B cell (primary cell): ENCODE results near the gene UBXN10. TPM values are rescaled to one million over a fixed set of nuclear protein-coding genes. Genes with fewer than 3 reads are reported as not detected.

Source experiments
- ATAC-seq: fragments of 200-7000 bp; cut with Tn5 transposase; one replicate; pipeline ENCODE4 v1.10.0; 2021; ENCODE audit warnings: low read depth, mild to moderate bottlenecking, moderate number of reproducible peaks, moderate library complexity
- CTCF ChIA-PET: fragments of 350-600 bp; sonication (Branson Sonifier 250); formaldehyde crosslinking; loops from one replicate; lab custom pipeline; 2021; ENCODE audit warnings: antibody characterized with exemption, inconsistent platforms; lab: Charles Lee
- POLR2A ChIA-PET: fragments of 350-600 bp; sonication (Branson Sonifier 250); formaldehyde crosslinking; loops from one replicate; lab custom pipeline; 2021; ENCODE audit warnings: antibody characterized with exemption; lab: Charles Lee
- DNase-seq: peaks from one replicate; pipeline ENCODE4 v3.0.0; 2013
- H2AFZ ChIP-seq: 2 replicates; pipeline ENCODE4 v1.6.1; 2012; ENCODE audit warnings: mild to moderate bottlenecking, low read depth, low read length; ENCODE audit not compliant: insufficient read depth, poor library complexity, severe bottlenecking
- H3K27ac ChIP-seq, 2 donors: 1 replicate in 1 of 2; 2 replicates in 1 of 2; pipeline ENCODE4 v1.5.1; 2012 to 2013; ENCODE audit warnings: low read length in 2 of 2, mild to moderate bottlenecking in 2 of 2, moderate library complexity in 1 of 2
- H3K27me3 ChIP-seq, 4 experiments: fragments of 200-600 bp in 1 of 4; sonication (generic) in 1 of 4; replicated peaks in 1 of 4; 1 replicate in 2 of 4; 2 replicates in 2 of 4; pipeline versions ENCODE4 v1.6.1 to v1.7.0; 2013 to 2016; ENCODE audit warnings: low read length in 3 of 4, mild to moderate bottlenecking in 2 of 4, mixed read lengths in 1 of 4, moderate library complexity in 1 of 4; ENCODE audit not compliant: insufficient read depth in 4 of 4, control insufficient read depth in 3 of 4; ENCODE audit errors: control extremely low read depth in 1 of 4
- H3K36me3 ChIP-seq, 2 experiments: replicated peaks in 1 of 2; 1 replicate in 1 of 2; 2 replicates in 1 of 2; pipeline versions ENCODE4 v1.6.1 to v1.7.1; 2013; ENCODE audit warnings: low read length in 1 of 2; ENCODE audit not compliant: insufficient read depth in 2 of 2, control insufficient read depth in 1 of 2; ENCODE audit errors: control extremely low read depth in 1 of 2, extremely low read depth in 1 of 2
- H3K4me1 ChIP-seq, 2 donors: fragments of 200-600 bp in 1 of 2; sonication (generic) in 1 of 2; 1 replicate in 1 of 2; 2 replicates in 1 of 2; pipeline versions ENCODE4 v1.5.1 to v1.6.1; 2013 to 2017; ENCODE audit warnings: low read length in 2 of 2; ENCODE audit not compliant: control insufficient read depth in 2 of 2, insufficient read depth in 2 of 2
- H3K4me2 ChIP-seq: replicated peaks from 2 replicates; pipeline ENCODE3; 2012; ENCODE audit warnings: mild to moderate bottlenecking, low read depth, low read length; ENCODE audit not compliant: poor library complexity, severe bottlenecking
- H3K4me3 ChIP-seq, 5 experiments: fragments of 200-600 bp in 1 of 5; sonication (generic) in 1 of 5; 1 replicate in 3 of 5; 2 replicates in 2 of 5; pipeline versions ENCODE4 v1.5.1 to v1.7.0; 2011 to 2016; ENCODE audit warnings: low read length in 4 of 5, mild to moderate bottlenecking in 4 of 5, low read depth in 2 of 5, control low read depth in 1 of 5, moderate library complexity in 1 of 5; ENCODE audit not compliant: insufficient read depth in 1 of 5; ENCODE audit errors: control extremely low read depth in 1 of 5, extremely low read depth in 1 of 5
- H3K79me2 ChIP-seq: fragments of 200-600 bp; sonication (generic); one replicate; pipeline ENCODE4 v1.6.0; 2016; ENCODE audit warnings: low read length; ENCODE audit not compliant: control insufficient read depth, insufficient read depth
- H3K9ac ChIP-seq: fragments of 200-600 bp; sonication (generic); 2 replicates; pipeline ENCODE4 v1.6.1; 2017; ENCODE audit warnings: mild to moderate bottlenecking, low read length, moderate library complexity
- H3K9me3 ChIP-seq, 3 donors: one replicate each; pipeline versions ENCODE4 v1.6.1 to v1.7.1; 2013; ENCODE audit warnings: low read length in 2 of 3; ENCODE audit not compliant: control insufficient read depth in 2 of 3, insufficient read depth in 1 of 3; ENCODE audit errors: control extremely low read depth in 1 of 3
- H4K20me1 ChIP-seq: 2 replicates; pipeline ENCODE4 v1.6.0; 2012; ENCODE audit warnings: mild to moderate bottlenecking, low read length; ENCODE audit not compliant: insufficient read depth, control insufficient read depth, poor library complexity, severe bottlenecking
- H3K27ac Mint-ChIP-seq: one replicate; pipeline ENCODE4 v1.8.0; 2021; ENCODE audit warnings: mixed read lengths
- H3K27me3 Mint-ChIP-seq: one replicate; pipeline ENCODE4 v1.8.0; 2021; ENCODE audit warnings: mixed read lengths
- H3K4me1 Mint-ChIP-seq: one replicate; pipeline ENCODE4 v1.8.0; 2021; ENCODE audit warnings: mixed read lengths
- H3K4me3 Mint-ChIP-seq: one replicate; pipeline ENCODE4 v1.8.0; 2021; ENCODE audit warnings: mixed read lengths
- H3K9me3 Mint-ChIP-seq: one replicate; pipeline ENCODE4 v1.8.0; 2022; ENCODE audit warnings: mixed read lengths; ENCODE audit not compliant: insufficient read depth
- CTCF ChIP-seq: fragments of 200-600 bp; IDR thresholded peaks from one replicate; pipeline ENCODE4 v1.8.0; 2022; ENCODE audit warnings: antibody characterized with exemption, mild to moderate bottlenecking
- EZH2 ChIP-seq: IDR thresholded peaks from 2 replicates; pipeline ENCODE4 v1.6.1; 2012; ENCODE audit warnings: borderline replicate concordance, low read depth, mild to moderate bottlenecking, moderate library complexity, low read length; ENCODE audit not compliant: insufficient read depth, poor library complexity, severe bottlenecking
- WGBS: methylation state at CpG from one replicate; pipeline ENCODE4 v1.1.5; 2013; ENCODE audit warnings: missing lambda C conversion rate; ENCODE audit not compliant: insufficient coverage; 5-methylcytosine and 5-hydroxymethylcytosine counted together
- intact Hi-C: fragments of 100-400 bp; cut with micrococcal nuclease; formaldehyde crosslinking; loops from one replicate; pipeline ENCODE4 v1.10.0; 2022
- polyA plus RNA-seq: library from polyadenylated mRNA; depleted of rRNA; stranded (reverse); fragments of >200 nt; gene quantifications from 2 replicates; pipeline ENCODE4 v1.2.3, GENCODE V29; 2012
- total RNA-seq, 2 donors: library from RNA; stranded (reverse); fragments of 120-200 nt in 1 of 2; gene quantifications; 1 replicate in 1 of 2; 2 replicates in 1 of 2; pipeline versions ENCODE4 v1.2.3 to v1.2.4, GENCODE V29; 2013 to 2022

The UBXN10 gene
- total and polyA plus RNA-seq, 2 donors (not counting 1 experiment from before 2014, with no cell fraction given) = 0.07 to 0.25 TPM

DNA sequence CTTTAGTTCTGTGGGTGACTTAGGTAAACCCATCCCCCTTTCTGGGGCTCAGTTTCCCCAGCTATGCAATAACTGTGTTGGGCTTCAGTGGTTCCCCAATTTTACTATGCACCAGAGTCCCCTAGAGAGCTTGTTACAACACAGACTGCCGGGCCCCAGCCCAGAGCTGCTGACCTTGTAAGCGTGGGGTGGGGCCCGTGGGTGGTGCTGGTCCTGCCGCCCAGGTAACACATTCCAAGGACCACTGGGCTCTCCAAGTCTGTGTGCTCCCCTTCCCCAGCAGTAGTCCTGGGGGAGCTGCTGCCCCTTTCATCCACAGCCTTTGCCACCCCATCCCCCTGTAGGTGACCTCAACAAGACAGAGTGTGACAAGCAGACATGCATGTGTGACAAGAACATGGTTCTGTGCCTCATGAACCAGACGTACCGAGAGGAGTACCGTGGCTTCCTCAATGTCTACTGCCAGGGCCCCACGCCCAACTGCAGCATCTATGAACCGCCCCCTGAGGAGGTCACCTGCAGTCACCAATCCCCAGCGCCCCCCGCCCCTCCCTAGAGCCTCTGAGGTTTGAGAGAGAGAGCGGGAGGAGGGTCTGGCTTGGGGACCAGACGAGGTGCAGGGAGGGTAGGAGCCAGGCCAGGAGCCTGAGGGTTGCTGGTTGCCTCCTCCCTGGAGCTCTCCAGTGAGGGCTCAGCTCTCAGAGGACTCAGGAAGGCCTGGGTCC is 37.9 kb upstream of the UBXN10 start:
- Mint-ChIP-seq H3K27me3 (no peaks in the 10 kb centered on the region), H3K9me3 (no peaks in the 10 kb centered on the region), H3K4me3 (no peak overlapping the region), H3K27ac (no peak overlapping the region), H3K4me1 (peaks cover 9% of the 10 kb centered on the region)
- Histone ChIP-seq H2AFZ (no peak overlapping the region), H3K79me2 (no peaks in the 10 kb centered on the region), H3K4me2 (no peak overlapping the region), H4K20me1 (no peaks in the 10 kb centered on the region), H3K9me3 (no peaks in the 10 kb centered on the region), H3K27me3 (no peaks in the 10 kb centered on the region), H3K36me3 (no peaks in the 10 kb centered on the region), H3K27ac (no peak overlapping the region), H3K9ac (no peak overlapping the region), H3K4me1 (peaks cover 5 to 10% of the 10 kb centered on the region in 2 donors), H3K4me3 (no peak overlapping the region)
- DNase-seq = no peak
- CTCF ChIA-PET = interaction anchor here (1.3 to 2.4 kb wide), 3 partner anchors 24 to 173 kb away, joined by 3 to 10 read pairs (median 5); no protein-coding TSS in a partner anchor
- POLR2A ChIA-PET = no interaction called here
- intact Hi-C loops = no loop called here
- 90% methylated on average over 13 of the region's 13 CpGs for WGBS
- no peak for ATAC-seq
- no peak for TF ChIP-seq CTCF
- no peak for TF ChIP-seq EZH2
